MCF 10A (cell line): ENCODE measurements around the gene KLF17. TPM values are rescaled to one million over a fixed set of nuclear protein-coding genes. Genes with fewer than 3 reads are reported as not detected.
A peak's percentile ranks its signal among the peaks of the same experiment; 100 is the strongest.

ENCODE experiments used
- BruUV-seq: library from RNA; stranded (reverse); fragments of 400-500 nt; replicated peaks from 2 replicates; lab custom pipeline; 2021; lab: Mats Ljungman, UMichigan
- CTCF ChIA-PET: fragments of 300-600 bp; sonication (Branson Sonifier 250); formaldehyde crosslinking; extraction: SDS; loops from one replicate; lab custom pipeline; 2021; ENCODE audit warnings: antibody characterized with exemption, inconsistent platforms; lab: Yijun Ruan, JAX
- POLR2A ChIA-PET: fragments of 300-600, 350-650 bp; sonication (Branson Sonifier 250); formaldehyde crosslinking; extraction: SDS; loops from one replicate; lab custom pipeline; 2020; ENCODE audit warnings: antibody characterized with exemption, inconsistent platforms; lab: Yijun Ruan, JAX
- DNase-seq: peaks from one replicate; pipeline ENCODE4 v3.0.0-alpha.2; 2018; ENCODE audit not compliant: unreplicated experiment
- H3K27ac Mint-ChIP-seq: one replicate; pipeline ENCODE4 v1.8.0; 2022; ENCODE audit warnings: mild to moderate bottlenecking, low read depth, mixed read lengths; ENCODE audit not compliant: unreplicated experiment
- H3K27me3 Mint-ChIP-seq: one replicate; pipeline ENCODE4 v1.8.0; 2022; ENCODE audit warnings: mixed read lengths; ENCODE audit not compliant: insufficient read depth, unreplicated experiment
- H3K36me3 Mint-ChIP-seq: one replicate; pipeline ENCODE4 v1.8.0; 2022; ENCODE audit warnings: mild to moderate bottlenecking, moderate library complexity, mixed read lengths; ENCODE audit not compliant: insufficient read depth, unreplicated experiment
- H3K4me1 Mint-ChIP-seq: one replicate; pipeline ENCODE4 v1.8.0; 2022; ENCODE audit warnings: mixed read lengths; ENCODE audit not compliant: insufficient read depth, unreplicated experiment
- H3K4me3 Mint-ChIP-seq: one replicate; pipeline ENCODE4 v1.8.0; 2022; ENCODE audit warnings: mild to moderate bottlenecking, moderate library complexity, mixed read lengths; ENCODE audit not compliant: unreplicated experiment
- H3K9me3 Mint-ChIP-seq: one replicate; pipeline ENCODE4 v1.8.0; 2022; ENCODE audit warnings: mixed read lengths; ENCODE audit not compliant: unreplicated experiment
- intact Hi-C: fragments of 100-400 bp; cut with micrococcal nuclease; formaldehyde crosslinking; loops from 2 replicates; pipeline ENCODE4 v1.14.1; 2022
- total RNA-seq: library from RNA; stranded (reverse); gene quantifications from 2 replicates; pipeline ENCODE4 v1.2.3, GENCODE V29; 2022
- TF ChIP-seq, protein P1 (sequence below): fragments of 200-600 bp; IDR thresholded peaks from one replicate; pipeline ENCODE4 v1.8.0; 2022; ENCODE audit warnings: antibody characterized with exemption, mild to moderate bottlenecking; ENCODE audit not compliant: unreplicated experiment

Gene KLF17
- total RNA-seq, 1 experiment from 2014 or later = not detected

DNA sequence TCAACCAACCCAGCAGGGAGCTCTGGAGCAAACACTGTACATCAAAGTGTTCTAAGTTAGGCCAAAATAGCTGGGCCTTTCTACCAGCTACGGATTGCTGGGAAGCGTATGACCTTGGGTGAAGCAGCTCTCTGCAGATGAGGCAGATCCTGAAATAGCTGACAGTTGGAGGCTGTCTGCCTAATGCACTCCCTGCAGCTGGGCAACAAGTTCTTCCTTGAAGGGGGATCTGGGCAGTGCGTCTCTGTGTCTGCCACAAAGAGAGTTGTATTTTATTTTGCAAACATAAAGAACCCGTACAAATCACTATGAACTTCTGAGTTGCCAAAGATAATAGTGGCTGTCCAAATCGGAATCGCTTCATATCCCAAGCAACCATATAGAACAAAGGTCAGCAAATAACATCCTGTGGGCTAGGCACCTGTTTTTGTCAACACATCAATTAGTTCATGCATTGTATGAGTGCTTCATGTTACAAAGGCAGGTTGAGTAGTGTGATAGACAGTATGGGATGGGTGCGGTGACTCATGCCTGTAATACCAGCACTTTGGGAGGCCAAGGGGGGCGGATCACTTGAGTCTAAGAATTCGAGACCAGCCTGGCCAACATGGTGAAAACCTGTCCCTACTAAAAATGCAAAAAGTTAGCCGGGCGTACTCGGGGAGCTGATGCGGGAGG is 29.1 kb upstream of the KLF17 start:
- intact Hi-C loops = loop anchor here (10.0 kb wide), 1 partner anchor 235 kb away; no protein-coding TSS in a partner anchor
- ChIA-PET POLR2A (no interaction called here), CTCF (interaction anchor here (0.7 kb wide), 2 partner anchors 155 to 238 kb away, joined by 3 to 4 read pairs; no protein-coding TSS in a partner anchor)
- TF ChIP-seq, protein P1, sequence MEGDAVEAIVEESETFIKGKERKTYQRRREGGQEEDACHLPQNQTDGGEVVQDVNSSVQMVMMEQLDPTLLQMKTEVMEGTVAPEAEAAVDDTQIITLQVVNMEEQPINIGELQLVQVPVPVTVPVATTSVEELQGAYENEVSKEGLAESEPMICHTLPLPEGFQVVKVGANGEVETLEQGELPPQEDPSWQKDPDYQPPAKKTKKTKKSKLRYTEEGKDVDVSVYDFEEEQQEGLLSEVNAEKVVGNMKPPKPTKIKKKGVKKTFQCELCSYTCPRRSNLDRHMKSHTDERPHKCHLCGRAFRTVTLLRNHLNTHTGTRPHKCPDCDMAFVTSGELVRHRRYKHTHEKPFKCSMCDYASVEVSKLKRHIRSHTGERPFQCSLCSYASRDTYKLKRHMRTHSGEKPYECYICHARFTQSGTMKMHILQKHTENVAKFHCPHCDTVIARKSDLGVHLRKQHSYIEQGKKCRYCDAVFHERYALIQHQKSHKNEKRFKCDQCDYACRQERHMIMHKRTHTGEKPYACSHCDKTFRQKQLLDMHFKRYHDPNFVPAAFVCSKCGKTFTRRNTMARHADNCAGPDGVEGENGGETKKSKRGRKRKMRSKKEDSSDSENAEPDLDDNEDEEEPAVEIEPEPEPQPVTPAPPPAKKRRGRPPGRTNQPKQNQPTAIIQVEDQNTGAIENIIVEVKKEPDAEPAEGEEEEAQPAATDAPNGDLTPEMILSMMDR = no peak
- no peak overlapping the region for H3K4me3 Mint-ChIP-seq
- no peaks in the 10 kb centered on the region for H3K27me3 Mint-ChIP-seq
- no TSS peak for BruUV-seq
- H3K9me3 Mint-ChIP-seq = no peaks in the 10 kb centered on the region
- no peak overlapping the region for H3K27ac Mint-ChIP-seq
- peaks cover 3% of the 10 kb centered on the region for H3K36me3 Mint-ChIP-seq
- DNase-seq = peak; percentile 54
- H3K4me1 Mint-ChIP-seq = peaks cover 12% of the 10 kb centered on the region

DNA sequence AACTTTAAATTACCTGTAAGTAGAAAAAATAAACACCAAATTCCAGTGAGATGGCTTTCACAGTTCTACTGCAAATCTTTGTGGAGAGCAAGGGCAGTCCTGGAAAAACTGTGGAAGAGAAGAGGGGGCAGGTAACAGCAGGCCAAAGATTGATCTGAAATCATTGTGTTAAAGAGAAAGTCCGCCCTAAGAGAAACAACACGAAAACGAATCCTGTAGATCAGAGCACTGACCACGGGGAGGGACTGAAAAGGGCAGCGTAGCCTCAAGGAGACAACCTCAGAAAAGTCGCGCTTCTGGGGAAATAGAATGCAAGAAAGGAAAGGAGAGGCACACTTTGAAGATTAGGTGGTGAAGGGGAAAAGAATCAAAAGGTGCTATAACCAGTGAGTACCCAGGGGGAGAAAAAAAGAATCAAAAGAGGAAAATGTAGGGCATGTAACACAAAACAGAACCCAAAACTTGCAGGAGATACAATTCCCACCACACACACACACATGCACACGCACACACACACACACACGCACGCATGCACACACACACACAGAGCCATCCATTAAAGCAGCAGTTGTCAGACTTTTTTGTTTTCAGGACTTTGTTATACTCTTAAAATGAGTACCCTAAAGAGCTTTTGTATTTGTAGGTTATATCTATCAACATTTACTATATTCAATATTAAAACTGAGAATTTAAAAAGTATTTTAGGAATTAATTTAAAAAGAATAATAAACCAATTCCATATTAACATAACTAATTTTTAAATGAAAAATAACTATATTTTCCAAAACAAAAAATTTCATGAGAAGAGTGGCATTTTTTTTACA is 28.0 kb upstream of the KLF17 start:
- POLR2A ChIA-PET = interaction anchor here (0.6 kb wide), 1 partner anchor 503 kb away, joined by 3 read pairs; no protein-coding TSS in a partner anchor
- BruUV-seq = no TSS peak
- no peak for DNase-seq

DNA sequence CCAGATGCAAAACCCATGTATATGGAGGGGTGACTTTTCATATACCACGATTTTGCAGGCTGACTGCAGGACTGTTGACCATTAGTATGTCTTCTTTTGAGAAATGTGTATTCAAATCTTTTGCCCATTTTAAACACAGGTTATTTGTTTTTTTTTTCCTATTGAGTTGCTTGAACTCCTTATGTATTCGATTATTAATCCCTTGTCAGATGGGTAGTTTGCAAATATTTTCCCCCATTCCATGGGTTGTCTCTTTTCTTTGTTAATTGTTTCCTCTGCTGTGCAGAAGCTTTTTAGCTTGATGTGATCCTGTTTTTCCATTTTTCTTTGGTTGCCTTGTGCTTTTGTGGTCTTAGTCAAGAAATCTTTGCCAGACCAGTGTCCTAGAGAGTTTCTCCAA is 24.6 kb upstream of the KLF17 start:
- H3K9me3 Mint-ChIP-seq = no peaks in the 10 kb centered on the region
- no peaks in the 10 kb centered on the region for H3K4me1 Mint-ChIP-seq
- POLR2A ChIA-PET = interaction anchor here (0.5 kb wide), 1 partner anchor 31 kb away, joined by 3 read pairs; no protein-coding TSS in a partner anchor
- DNase-seq = no peak
- H3K27me3 Mint-ChIP-seq = no peaks in the 10 kb centered on the region
- intact Hi-C loops = loop anchor here (10.0 kb wide), 1 partner anchor 231 kb away; no protein-coding TSS in a partner anchor
- H3K4me3 Mint-ChIP-seq = no peak overlapping the region
- BruUV-seq = no TSS peak
- H3K27ac Mint-ChIP-seq = no peak overlapping the region
- TF ChIP-seq, protein P1 = no peak
- CTCF ChIA-PET = interaction anchor here (0.6 kb wide), 1 partner anchor 29 kb away, joined by 3 read pairs; no protein-coding TSS in a partner anchor
- H3K36me3 Mint-ChIP-seq = peaks cover 6% of the 10 kb centered on the region

More for the DNA sequence above, 28.0 kb upstream of the KLF17 start:
- H3K27me3 Mint-ChIP-seq = no peaks in the 10 kb centered on the region
- CTCF ChIA-PET = interaction anchor here (1.1 kb wide), 1 partner anchor 562 kb away, joined by 8 read pairs; no protein-coding TSS in a partner anchor
- no peak overlapping the region for H3K4me3 Mint-ChIP-seq
- intact Hi-C loops = loop anchor here (10.0 kb wide), 1 partner anchor 234 kb away; no protein-coding TSS in a partner anchor
- no peak overlapping the region for H3K27ac Mint-ChIP-seq
- H3K9me3 Mint-ChIP-seq = no peaks in the 10 kb centered on the region
- TF ChIP-seq, protein P1 = no peak
- H3K4me1 Mint-ChIP-seq = peaks cover 4% of the 10 kb centered on the region
- peaks cover 6% of the 10 kb centered on the region for H3K36me3 Mint-ChIP-seq
